Measurements from ENCODE around the gene NHLRC2. TPM values are rescaled to one million over a fixed set of nuclear protein-coding genes. Genes with fewer than 3 reads are reported as not detected.

Gene NHLRC2
- 4.7 and 6.9 TPM in 2 replicates for total RNA-seq

GRCh38 chr10:113854013-113854760, at the start of gene NHLRC2, which contains the start of gene DCLRE1A:
Gene NHLRC2, plus strand, starts transcription at chr10:113854661. Its CDS starts 212 bp downstream, at chr10:113854873.
Gene DCLRE1A, minus strand, starts transcription at chr10:113854082. Its CDS starts 900 bp downstream, at chr10:113853182.

Other genes with a start within 250 kb of the NHLRC2 start
- gene NRAP, start 190.6 kb upstream of the NHLRC2 start, total RNA-seq, result under 0.01 TPM in 1 of 2 replicates, not detected in the other
- 23.6 and 35.2 TPM in 2 replicates for gene CASP7, start 174.7 kb upstream of the NHLRC2 start, total RNA-seq
- gene PLEKHS1, start 103.0 kb upstream of the NHLRC2 start, total RNA-seq, result not detected in 2 replicates
- gene DCLRE1A, start 579 bp upstream of the NHLRC2 start, total RNA-seq, result 3.2 and 4.3 TPM in 2 replicates
- gene ADRB1, start 189.2 kb downstream of the NHLRC2 start, total RNA-seq, result not detected in 2 replicates

All from bronchial smooth muscle cell (primary cell).